GM12874 (cell line): ENCODE results near the gene PBX1.

Experiments
- TF ChIP-seq, protein P1 (sequence below): IDR thresholded peaks from 2 replicates; pipeline ENCODE4 v1.5.1; 2011; ENCODE audit warnings: low read depth, mild to moderate bottlenecking, control low read depth, low read length, moderate library complexity; ENCODE audit not compliant: insufficient read depth

Gene PBX1

DNA sequence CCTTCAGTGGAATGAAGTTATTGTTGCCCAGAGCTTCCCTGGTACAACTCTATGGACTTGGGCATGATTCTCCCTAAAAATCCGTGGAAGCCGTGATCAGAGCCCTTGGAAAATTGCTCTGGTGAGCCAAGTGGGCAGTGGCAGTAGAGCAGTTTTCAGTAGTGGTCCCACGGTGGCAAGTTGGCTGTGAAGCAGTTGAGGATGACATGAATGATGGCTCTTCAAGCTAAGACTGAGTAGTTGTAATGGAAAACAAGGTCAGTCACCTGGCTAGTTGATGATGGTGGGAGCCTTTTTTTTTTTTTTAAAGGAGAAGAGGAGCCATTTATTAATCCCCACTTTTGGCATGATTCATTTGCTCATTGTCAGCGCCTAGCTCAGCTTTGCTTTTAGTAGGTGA, 36.2 kb downstream of the PBX1 start:
- TF ChIP-seq, protein P1, sequence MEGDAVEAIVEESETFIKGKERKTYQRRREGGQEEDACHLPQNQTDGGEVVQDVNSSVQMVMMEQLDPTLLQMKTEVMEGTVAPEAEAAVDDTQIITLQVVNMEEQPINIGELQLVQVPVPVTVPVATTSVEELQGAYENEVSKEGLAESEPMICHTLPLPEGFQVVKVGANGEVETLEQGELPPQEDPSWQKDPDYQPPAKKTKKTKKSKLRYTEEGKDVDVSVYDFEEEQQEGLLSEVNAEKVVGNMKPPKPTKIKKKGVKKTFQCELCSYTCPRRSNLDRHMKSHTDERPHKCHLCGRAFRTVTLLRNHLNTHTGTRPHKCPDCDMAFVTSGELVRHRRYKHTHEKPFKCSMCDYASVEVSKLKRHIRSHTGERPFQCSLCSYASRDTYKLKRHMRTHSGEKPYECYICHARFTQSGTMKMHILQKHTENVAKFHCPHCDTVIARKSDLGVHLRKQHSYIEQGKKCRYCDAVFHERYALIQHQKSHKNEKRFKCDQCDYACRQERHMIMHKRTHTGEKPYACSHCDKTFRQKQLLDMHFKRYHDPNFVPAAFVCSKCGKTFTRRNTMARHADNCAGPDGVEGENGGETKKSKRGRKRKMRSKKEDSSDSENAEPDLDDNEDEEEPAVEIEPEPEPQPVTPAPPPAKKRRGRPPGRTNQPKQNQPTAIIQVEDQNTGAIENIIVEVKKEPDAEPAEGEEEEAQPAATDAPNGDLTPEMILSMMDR = no peak

DNA sequence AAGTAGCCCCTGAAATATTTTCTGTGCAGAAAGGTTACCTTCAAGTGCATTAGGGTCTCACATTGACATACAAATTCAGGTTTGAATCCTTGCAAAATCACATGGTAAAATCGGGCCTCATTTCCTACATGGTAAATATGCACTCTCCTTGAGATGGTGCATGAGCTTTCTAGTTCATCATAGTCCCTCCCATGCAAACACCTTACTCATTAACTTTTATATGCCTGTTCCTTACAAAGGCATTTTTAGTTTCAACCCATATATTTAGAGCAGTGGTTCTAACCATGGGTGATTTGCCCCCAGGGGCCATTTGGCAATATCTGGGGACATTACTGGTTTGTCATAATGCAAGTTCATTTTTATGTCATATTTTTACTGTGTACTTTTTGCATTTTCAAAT, 37.2 kb downstream of the PBX1 start:
- TF ChIP-seq, protein P1 = no peak

DNA sequence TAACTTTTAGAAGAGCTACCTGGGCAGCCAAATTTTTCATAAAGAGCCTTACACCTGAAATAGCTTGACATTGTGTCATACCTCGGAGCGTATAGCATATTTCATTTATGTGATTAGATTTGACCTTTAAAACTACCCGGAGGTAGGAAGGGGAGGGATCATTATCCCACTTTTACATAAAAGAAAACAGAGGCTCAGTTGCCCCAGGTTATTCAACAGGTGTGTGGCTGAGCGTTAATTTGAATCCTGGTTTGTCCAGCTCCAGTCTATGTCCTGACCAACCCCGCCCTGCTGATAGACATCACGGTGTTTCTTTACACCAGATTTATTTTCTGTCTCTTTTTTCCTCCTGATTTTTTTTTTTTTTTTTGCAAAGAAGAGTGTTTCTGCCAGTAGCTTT, 39.7 kb downstream of the PBX1 start:
- TF ChIP-seq, protein P1 = no peak

DNA sequence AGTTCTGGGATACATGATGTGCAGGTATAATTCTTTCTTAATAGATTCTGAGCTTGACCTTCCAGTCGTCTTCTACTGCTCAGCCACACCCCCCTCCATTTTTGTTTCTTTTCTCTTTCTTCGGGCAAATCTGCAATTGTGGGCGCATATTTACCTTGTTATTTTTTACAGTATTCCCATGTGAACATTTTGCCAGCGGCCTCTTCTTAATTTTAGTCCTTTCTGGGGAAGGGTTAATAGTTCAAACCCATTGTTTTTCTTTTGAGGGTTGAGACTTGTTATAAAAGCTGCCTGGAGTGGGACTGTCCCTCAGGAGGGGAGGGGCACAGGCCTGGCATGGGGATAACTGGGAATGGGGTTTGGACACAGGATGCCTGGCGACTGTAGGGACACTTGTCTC, 40.3 kb downstream of the PBX1 start:
- TF ChIP-seq, protein P1 = no peak

DNA sequence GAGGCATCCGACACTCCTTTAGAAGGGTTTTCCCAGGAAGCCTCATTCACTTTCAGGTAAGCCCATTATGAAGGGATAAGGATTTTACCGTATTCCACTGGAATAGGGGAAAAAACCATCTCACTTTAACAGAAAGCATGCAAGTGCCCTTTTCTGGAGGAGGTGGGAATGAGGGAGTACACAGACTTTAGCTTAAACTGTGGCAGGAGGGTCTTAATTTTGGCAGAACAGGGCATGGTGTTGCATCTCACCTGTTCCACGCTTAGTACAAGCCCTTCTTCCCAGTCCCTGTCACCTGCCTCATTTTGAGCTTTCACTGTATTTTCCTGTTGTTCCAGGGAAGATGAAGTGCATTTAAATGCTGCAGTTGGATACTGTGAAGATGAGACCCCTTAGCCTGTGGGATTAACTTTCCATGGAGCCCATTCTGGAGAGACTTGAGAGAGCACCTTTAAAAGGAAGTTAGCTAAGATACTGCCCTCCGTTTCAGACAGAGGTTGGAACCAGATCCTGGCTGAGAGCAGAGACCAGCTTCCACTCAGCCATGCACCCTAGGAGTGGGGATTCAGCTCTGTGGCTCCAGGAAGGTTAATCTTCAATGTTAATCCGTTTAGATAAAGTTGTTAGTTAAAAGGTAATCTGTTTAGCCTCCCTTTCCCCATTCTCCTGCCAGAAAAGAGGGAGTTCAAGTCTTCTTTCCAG, 42.6 kb downstream of the PBX1 start:
- TF ChIP-seq, protein P1 = no peak

DNA sequence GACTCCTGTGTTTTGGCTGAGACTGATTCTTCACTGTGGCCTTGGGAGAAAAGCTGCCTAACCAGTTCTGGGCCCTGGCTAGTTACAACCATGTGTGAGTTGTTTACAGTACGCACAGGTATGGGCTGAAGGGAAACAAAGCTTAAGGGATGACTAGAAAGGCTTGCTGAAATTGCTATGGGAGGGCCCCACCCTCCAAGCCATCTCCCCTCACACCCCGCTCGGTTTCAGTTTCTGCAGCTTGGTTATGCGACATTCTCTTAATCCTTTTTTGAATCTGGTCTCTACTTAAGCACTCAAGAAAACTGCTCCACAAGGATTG, 43.1 kb downstream of the PBX1 start:
- TF ChIP-seq, protein P1 = no peak

DNA sequence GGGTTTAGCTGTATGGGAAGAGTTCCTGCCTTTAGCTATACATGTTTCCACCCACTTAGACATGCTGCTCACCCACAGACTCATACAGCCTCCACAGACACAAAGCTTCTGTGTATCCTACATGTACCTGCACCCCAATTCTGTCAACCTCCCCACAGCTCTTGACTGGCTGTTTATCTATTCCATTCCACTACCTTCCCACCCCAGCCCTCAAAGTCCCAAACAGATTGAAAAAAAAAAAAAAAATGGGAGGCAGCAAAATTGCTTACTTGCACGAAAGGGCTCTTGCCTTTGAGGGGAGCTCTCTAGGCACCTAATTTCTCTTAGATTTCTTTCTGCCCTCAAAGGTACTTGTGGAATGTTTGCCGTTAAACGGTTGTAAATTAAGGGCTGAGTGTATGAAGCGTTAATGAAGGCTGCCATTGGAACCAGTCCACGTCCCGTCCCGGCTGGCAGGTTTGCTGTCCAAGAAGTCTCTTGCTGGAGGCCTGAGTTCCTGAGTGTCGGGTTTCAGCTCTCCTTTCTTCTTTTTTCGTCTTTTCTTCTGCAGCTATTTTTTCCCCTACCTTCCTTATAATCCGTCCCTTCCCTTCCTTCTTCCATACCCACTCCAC, 43.6 kb downstream of the PBX1 start:
- TF ChIP-seq, protein P1 = no peak
